NCI-H146 (cell line): Measurements from ENCODE around the gene UAP1.

Experiments used
- DNase-seq: peaks from one replicate; lab custom pipeline; 2025; lab: John Stamatoyannopoulos, UW

The UAP1 gene

GRCh38 chr1:162561616-162562469, at the start of gene UAP1:
Gene UAP1, plus strand, starts transcription at chr1:162561722. Its CDS starts 4,347 bp downstream, at chr1:162566069.
- DNase-seq: peak; percentile 40

DNA sequence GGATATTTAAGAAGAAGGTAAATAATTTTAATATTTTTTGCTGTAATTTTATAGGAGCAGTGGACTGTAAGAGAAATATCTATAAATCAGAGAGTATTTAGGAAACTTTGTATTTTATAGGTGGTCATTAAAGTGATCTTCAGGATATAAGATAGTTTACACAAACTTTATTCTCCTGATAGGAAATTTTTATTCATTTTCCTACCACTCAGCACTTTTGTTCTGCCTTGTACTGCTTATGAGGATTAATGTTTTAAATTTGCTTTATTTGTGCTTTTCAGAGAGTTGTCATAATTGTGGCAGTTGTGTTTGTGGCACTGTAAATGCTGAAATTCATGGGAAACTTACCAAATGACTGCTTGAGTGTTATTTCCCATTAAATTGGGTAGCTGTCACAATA, 34.2 kb upstream of the UAP1 start:
- DNase-seq: no peak

- DNase-seq: no peak
Measured at GRCh38 chr1:162530307-162530987, 31.1 kb upstream of the UAP1 start.

GRCh38 chr1:162530988-162531319, 30.6 kb upstream of the UAP1 start:
- no peak for DNase-seq

- DNase-seq: no peak
Measured at GRCh38 chr1:162535501-162535900, 26.0 kb upstream of the UAP1 start.

DNA sequence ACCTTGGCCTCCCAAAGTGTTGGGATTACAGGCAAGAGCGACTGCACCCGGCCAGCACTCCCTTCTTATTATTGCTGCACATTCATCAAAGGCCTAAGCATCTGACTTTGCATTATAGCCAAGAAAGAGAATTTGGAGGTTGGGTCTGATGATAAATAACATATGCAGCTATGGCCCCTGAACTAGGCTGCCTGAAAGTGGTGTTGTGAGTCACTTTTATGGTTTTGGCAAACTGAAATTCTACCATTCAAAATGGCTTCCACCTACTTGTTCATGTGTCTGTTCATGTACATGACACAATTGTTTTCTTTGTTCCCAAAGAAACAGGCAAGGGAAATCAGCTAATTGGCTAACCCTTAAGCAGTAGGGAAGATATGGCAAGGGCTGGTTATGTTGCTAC, 25.0 kb upstream of the UAP1 start:
- DNase-seq: no peak

GRCh38 chr1:162537216-162537615, 24.3 kb upstream of the UAP1 start:
- no peak for DNase-seq

- no peak for DNase-seq
Measured at GRCh38 chr1:162538815-162539431, 22.6 kb upstream of the UAP1 start.

- DNase-seq: no peak
Measured at GRCh38 chr1:162541619-162542141, 19.8 kb upstream of the UAP1 start.

DNA sequence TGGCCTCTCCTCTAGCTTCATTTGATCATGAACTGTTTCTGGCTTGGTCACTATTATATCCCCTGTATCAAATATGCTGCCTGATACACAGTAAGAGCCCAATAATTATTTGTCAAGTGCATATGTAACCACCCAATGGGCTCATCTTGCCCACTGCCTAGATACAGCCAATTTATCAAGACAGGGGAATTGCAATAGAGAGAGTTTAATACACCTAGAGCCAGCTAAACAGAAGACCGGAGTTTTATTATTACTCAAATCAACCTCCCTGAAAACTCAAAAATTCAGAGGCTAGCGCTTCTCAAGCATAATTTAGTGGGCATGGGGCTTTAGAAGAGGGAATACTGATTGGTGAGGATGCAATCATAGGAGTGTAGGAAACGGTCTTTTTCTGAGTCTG, 18.3 kb upstream of the UAP1 start:
- no peak for DNase-seq

DNA sequence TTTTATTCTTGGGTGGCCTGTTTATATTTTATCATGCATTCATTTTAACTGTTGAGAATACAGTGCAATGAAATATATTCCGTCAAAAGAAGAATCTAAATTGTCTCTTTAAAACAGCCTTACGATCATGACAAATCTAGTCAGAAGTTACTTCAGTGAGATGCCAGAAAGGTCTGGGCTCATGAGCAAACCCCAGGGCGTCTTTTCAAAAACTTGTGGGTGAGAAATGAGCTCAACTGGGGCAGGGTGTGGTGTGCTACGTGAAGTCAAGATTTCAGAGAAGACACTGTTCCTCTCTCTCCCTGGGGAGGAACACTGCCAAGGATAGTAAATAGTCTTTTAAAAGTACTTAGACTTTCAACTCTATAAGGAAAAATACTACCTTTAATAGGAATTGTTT, 13.4 kb upstream of the UAP1 start:
- no peak for DNase-seq

GRCh38 chr1:162549001-162549400, 12.5 kb upstream of the UAP1 start:
- DNase-seq: no peak

GRCh38 chr1:162550925-162551324, 10.6 kb upstream of the UAP1 start:
- no peak for DNase-seq

DNA sequence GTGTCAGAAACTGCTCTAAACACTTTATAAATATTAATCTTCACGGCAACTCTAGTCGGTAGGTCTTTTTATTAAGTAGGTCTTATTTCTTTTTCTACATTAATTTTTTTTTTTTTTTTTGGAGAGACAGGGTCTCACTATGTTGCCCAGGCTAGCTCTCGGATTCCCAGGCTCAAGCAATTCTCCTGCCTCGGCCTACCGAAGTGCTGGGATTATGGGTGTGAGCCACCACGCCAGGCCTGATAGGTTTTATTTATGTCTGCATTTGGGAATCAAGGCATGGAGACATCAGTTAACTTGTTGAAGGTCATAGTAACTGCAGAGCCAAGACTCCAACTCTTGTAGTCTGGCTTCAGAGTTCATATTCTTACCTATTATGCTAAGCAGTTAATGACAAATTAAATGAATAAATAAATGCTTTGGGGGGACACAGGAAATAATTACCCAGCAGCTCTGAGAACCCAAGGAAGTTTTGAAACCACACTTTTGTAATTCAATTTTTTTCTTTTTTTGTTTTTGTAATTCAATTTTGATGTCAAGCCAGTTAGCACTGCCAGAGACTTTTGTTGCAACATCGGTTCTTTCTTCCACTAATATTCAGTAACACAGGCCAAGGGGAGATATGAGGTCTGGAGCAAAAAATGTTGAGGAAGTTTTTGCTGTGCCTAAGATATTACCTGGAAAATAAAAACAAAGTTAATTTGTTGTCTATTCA, 9.4 kb upstream of the UAP1 start:
- no peak for DNase-seq

GRCh38 chr1:162552684-162553252, 8.8 kb upstream of the UAP1 start:
- DNase-seq: no peak

GRCh38 chr1:162554258-162554657, 7.3 kb upstream of the UAP1 start:
- no peak for DNase-seq

GRCh38 chr1:162557536-162557935, 4.0 kb upstream of the UAP1 start:
- DNase-seq: no peak

DNA sequence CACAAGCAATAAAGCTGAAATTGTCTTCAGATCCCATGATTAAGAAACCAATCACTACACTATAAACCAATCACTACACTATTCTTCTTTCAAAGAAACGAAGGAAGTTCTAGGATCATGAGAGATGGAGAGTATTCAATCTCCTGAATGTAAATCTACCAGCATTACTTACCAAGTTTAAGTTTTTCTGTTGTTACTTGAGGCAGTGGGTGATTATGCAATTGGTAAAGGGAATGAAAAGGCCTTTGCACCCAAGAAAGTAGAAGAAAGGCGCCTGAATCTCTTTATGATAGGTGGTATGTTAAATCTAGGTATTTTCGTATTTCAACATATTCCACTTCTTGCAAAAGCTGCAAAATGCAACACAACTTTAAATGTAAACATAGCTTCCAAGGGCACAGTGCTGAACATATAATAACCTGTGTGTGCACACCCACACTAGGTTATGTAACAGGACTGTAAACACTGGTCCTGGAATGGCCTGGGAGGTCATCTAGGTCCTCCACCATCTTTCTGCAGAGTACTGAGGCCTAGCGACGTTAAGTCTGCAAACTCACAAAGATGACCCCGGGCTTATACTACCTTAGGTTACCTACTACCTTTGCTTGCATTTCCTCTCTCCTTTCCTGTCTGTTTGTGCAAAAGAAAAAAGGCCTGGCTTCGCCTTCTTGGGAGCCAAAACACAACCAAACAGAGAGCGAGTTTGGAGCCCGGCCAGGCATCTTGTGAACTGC, 1.1 kb upstream of the UAP1 start:
- no peak for DNase-seq

GRCh38 chr1:162561037-162561615, 396 bp upstream of the UAP1 start:
- DNase-seq: peak; percentile 96

DNA sequence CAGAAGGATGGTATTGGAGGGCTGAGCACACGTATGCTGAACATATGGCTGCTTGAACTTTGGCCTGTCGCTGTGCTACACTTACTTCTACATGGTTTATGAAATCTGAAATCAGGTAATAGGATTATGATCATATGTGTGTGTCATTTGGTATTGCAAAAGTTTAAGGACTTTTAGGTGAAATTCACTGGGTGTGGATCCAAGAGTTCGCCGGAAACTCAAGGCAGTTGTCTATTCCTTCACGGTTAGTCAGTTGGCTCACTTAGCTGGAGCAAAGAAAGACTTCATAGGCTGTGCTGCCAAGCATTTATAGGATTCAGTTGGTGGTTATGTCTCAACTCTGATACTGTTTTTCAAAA, 927 bp downstream of the UAP1 start:
- no peak for DNase-seq

DNA sequence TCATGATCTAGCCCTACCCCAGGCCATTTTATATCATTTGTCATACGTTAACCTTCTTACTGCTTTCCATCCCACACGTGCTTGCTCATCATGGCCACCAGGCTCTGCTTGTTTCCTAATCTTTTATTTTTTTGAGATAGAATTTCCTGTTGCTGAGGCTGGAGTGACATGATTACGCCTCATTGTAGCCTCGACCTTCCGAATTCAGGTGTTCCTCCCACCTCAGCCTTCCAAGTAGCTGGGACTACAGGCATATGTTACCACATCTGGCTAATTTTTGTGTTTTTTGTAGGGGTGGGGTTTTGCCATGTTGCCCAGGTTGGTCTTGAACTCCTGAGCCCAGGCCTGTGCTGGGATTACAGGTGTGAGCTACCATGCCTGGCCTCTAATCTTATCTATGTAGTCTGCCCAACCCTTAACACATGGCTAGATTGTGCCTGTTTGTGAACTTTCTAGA, 3.3 kb downstream of the UAP1 start:
- DNase-seq: no peak
